Measurements from ENCODE around the gene ASB13.

The ASB13 gene, protein sequence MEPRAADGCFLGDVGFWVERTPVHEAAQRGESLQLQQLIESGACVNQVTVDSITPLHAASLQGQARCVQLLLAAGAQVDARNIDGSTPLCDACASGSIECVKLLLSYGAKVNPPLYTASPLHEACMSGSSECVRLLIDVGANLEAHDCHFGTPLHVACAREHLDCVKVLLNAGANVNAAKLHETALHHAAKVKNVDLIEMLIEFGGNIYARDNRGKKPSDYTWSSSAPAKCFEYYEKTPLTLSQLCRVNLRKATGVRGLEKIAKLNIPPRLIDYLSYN

GRCh38 chr10:5666008-5666840 is at the start of gene ASB13:
ASB13 (minus strand) TSS chr10:5666595; CDS start chr10:5666551, 44 bp downstream.
- peak; percentile 73 for DNase-seq (ENCODE audit: low read depth)
- TF ChIP-seq POLR2A (IDR thresholded peaks at IDR 0.05; ENCODE audit: extremely low read depth, insufficient read length) (peak; percentile 60), MYC (IDR thresholded peaks at IDR 0.05; ENCODE audit: low read depth, low read length) (peak; percentile 14; the same call in 1 of the 2 replicates), CTCF (IDR thresholded peaks at IDR 0.05; ENCODE audit: low read depth, low read length) (no peak)
- TF ChIP-seq, protein P1, sequence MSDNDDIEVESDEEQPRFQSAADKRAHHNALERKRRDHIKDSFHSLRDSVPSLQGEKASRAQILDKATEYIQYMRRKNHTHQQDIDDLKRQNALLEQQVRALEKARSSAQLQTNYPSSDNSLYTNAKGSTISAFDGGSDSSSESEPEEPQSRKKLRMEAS (IDR thresholded peaks at IDR 0.05; ENCODE audit: low read depth, low read length): no peak
- peak within 1 kb of the TSS; percentile 68 for H3K4me3 ChIP-seq (ENCODE audit: low read depth, low read length)

DNA sequence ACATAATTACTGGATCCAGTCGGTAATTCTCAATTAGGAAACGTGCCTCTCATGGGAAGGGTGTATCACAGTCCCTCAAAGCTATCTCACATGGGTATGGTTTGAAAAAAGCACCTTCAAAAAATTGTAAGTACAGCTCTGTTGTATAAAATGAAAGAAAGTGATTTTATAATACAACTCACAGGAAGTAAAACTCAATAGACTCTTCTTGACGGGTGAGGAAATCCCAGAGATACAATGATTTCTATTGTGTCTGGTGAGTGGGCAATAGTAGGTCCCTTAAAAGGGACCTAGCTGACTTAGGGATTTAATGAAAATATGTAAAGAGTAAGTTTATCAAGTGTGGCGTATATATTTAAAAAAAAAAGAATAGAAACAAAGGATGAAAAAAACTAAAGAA is 45.2 kb upstream of the ASB13 start:
- no peak for DNase-seq (ENCODE audit: low read depth)
- no peak for TF ChIP-seq POLR2A (IDR thresholded peaks at IDR 0.05; ENCODE audit: extremely low read depth, insufficient read length)
- TF ChIP-seq, protein P1 (IDR thresholded peaks at IDR 0.05; ENCODE audit: low read depth, low read length): no peak
- TF ChIP-seq MYC (IDR thresholded peaks at IDR 0.05; ENCODE audit: low read depth, low read length): no peak
- TF ChIP-seq CTCF (IDR thresholded peaks at IDR 0.05; ENCODE audit: low read depth, low read length): no peak
- no peak overlapping the region for H3K4me3 ChIP-seq (ENCODE audit: low read depth, low read length)

GRCh38 chr10:5710859-5711258 is 44.5 kb upstream of the ASB13 start:
- TF ChIP-seq, protein P1 (IDR thresholded peaks at IDR 0.05; ENCODE audit: low read depth, low read length): no peak
- TF ChIP-seq POLR2A (IDR thresholded peaks at IDR 0.05; ENCODE audit: extremely low read depth, insufficient read length): no peak
- TF ChIP-seq CTCF (IDR thresholded peaks at IDR 0.05; ENCODE audit: low read depth, low read length): no peak
- no peak for TF ChIP-seq MYC (IDR thresholded peaks at IDR 0.05; ENCODE audit: low read depth, low read length)
- no peak overlapping the region for H3K4me3 ChIP-seq (ENCODE audit: low read depth, low read length)
- no peak for DNase-seq (ENCODE audit: low read depth)

GRCh38 chr10:5709865-5710264 is 43.5 kb upstream of the ASB13 start:
- no peak for DNase-seq (ENCODE audit: low read depth)
- H3K4me3 ChIP-seq (ENCODE audit: low read depth, low read length): no peak overlapping the region
- TF ChIP-seq CTCF (IDR thresholded peaks at IDR 0.05; ENCODE audit: low read depth, low read length) (no peak), POLR2A (IDR thresholded peaks at IDR 0.05; ENCODE audit: extremely low read depth, insufficient read length) (no peak), MYC (IDR thresholded peaks at IDR 0.05; ENCODE audit: low read depth, low read length) (no peak)
- TF ChIP-seq, protein P1 (IDR thresholded peaks at IDR 0.05; ENCODE audit: low read depth, low read length): no peak

- no peak for TF ChIP-seq CTCF (IDR thresholded peaks at IDR 0.05; ENCODE audit: low read depth, low read length)
- TF ChIP-seq, protein P1 (IDR thresholded peaks at IDR 0.05; ENCODE audit: low read depth, low read length): no peak
- TF ChIP-seq MYC (IDR thresholded peaks at IDR 0.05; ENCODE audit: low read depth, low read length): no peak
- TF ChIP-seq POLR2A (IDR thresholded peaks at IDR 0.05; ENCODE audit: extremely low read depth, insufficient read length): no peak
- no peak for DNase-seq (ENCODE audit: low read depth)
- no peak overlapping the region for H3K4me3 ChIP-seq (ENCODE audit: low read depth, low read length)
These were observed 42.0 kb upstream of the ASB13 start for GRCh38 chr10:5708356-5708755.

Measured in NB4 (cell line).